Esophagus mucosa (tissue), 1 donor: ENCODE data around the gene PEX26. TPM values are rescaled to one million over a fixed set of nuclear protein-coding genes. Genes with fewer than 3 reads are reported as not detected.
"Not testable (repeated sequence)": the region's sequence is repeated elsewhere in the genome, so short reads cannot be mapped to it uniquely, and the experiment has no call there.

Experiments used
- ATAC-seq: fragments of 200-7000 bp; cut with Tn5 transposase; one replicate; pipeline ENCODE4 v1.9.1; 2020
- total RNA-seq: library from RNA; stranded (reverse); gene quantifications from one replicate; pipeline ENCODE4 v1.2.4, GENCODE V29; 2023
- donor health status: DM: yes; HTN: yes; CAD: no.

The PEX26 gene
- total RNA-seq, 1 donor from 2014 or later, result 28.8 TPM

DNA sequence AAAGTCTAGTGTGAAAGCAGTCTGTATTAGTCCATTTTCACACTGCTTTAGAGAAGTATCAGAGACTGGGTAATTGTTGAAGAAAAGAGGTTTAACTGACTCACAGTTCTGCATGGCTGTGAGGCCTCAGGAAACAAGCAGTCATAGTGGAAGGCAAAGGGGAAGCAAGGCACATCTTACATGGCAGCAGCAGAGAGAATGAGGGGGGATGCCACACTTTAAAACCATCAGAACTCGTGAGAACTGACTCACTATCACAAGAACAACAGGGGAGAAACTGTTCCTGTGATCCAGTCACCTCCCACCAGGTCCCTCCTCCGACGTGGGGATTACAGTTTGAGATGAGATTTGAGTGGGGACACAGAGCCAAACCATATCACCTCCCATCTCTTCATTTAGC lies 19.0 kb downstream of the PEX26 start:
- no peak for ATAC-seq

GRCh38 chr22:18100781-18101180 lies 23.0 kb downstream of the PEX26 start:
- no peak for ATAC-seq

- no peak for ATAC-seq
These were observed 23.7 kb downstream of the PEX26 start for GRCh38 chr22:18101536-18101935.

GRCh38 chr22:18103527-18104269 lies 25.9 kb downstream of the PEX26 start:
- no peak for ATAC-seq

DNA sequence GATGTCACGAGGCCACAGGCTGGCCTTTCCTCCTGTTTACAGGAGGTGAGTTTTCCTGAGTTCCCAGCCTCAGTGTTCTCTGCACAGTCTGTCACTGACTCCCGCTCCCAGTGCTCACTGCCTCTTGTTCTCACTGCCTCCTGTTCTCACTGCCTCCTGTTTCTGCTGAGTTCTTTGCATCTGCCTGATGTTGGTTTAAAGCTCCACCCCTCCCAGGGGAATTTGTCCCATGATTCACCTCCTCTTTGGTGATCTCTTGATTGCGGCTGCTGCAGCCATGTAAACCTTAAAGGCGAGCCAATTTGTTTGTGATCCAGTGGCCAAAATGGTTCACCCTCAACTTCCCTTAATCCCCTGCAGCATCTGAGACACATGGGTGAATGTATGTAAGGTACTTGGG lies 26.8 kb downstream of the PEX26 start:
- no peak for ATAC-seq

- ATAC-seq, result not testable (repeated sequence)
These were observed 28.2 kb downstream of the PEX26 start for GRCh38 chr22:18105981-18106380.

DNA sequence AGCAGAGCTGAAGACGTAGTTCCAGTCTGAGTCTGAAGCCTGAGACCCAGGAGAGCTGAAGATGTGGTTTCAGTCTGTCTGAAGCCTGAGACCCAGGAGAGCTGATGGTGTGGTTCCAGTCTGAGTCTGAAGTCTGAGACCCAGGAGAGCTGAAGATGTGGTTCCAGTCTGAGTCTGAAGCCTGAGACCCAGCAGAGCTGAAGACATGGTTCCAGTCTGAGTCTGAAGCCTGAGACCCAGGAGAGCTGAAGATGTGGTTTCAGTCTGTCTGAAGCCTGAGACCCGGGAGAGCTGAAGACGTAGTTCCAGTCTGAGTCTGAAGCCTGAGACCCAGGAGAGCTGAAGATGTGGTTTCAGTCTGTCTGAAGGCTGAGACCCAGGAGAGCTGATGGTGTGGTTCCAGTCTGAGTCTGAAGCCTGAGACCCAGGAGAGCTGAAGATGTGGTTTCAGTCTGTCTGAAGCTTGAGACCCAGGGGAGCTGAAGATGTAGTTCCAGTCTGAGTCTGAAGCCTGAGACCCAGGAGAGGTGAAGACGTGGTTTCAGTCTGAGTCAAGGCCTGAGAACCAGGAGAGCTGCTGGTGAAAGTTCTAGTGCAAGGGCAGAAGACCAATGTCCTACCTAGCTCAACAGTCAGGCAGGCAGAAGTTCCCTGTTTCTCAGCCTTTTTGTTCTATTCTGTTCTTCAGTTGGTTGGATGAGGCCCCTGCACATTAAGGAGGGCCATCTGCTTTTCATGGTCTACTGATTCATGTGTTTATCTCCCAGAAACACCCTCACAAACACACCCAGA lies 29.0 kb downstream of the PEX26 start:
- ATAC-seq, result not testable (repeated sequence)

GRCh38 chr22:18108187-18108586 lies 30.4 kb downstream of the PEX26 start:
- no peak for ATAC-seq

DNA sequence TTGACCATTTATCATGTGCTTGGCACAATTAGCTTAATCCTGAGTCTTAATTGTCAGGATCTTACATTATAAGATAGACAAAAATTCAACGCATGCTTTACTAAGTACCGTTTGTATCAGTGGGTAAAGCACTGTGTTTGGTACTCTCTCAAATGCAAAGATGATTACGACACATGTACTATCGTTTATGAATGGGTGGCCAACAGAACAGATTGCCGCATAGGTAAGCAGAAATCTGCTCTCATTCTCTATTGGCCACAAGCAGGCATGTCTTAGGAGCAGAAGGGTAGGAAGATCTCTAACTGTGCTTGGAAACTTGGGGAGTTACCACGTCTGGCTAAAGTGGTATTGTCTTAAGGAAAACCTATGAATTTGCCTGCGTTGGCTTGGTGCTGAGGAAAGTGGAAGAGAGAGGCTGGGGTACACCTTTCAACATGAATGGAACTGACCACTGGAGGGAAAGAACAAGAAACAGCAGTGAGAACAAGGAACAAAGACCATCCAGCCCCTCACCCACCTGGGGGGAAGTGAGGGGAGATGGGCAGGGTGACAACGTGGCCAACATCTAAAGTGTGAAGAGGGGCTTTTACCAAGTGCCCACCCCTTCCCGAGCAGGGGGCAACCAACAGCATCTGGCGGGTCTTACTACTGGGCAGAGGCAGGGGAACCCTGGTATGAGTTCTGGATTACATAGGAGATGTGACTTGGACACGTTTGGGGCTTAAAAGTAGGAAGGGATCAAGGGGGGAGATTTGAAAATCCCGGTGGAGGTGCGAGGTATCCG lies 31.8 kb downstream of the PEX26 start:
- ATAC-seq, result peak; percentile 6

- ATAC-seq, result peak; percentile 61
These were observed 32.6 kb downstream of the PEX26 start, which contains the start of gene TUBA8 for GRCh38 chr22:18110194-18110953. Gene TUBA8, plus strand, starts transcription at chr22:18110809. Its CDS starts 57 bp downstream, at chr22:18110866.

DNA sequence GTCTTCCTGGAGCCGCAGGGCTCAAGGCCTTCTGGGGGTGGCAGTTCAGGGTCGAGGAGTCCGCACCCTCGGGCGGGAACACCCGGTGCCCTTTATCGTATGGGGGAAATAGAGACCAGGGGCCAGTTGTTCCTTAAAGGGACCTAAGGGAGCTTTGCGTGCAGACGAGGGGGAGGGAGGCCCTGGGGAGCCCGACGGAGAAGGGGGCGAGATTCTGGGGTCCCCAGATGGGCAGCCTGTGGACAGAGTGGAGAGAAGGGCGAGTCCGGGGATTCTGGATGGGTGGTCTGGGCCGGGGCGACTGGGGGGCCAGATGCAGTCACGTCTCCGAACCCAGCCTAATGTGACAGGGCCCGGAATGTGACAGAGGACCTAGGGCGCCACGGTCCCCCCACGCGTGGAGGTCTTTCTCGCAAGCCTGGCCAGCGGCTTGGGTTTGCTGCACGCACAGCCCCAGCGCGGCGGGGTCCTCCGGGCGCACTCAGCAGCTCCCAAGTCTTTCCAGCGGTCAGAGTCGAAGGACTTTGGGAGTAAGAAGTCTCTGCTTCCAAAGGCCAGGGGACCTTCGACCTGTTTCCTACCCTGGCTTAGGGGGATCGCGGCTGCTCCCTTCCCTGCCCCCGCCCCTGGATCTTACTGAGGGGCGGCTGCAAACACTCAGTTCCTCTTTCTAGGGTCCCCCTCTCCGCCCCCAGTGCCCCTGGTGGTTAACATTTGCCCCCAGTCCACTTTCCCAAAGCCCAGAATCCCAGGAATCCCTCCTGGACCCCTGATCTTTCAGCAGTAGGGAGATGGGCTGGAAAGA lies 33.4 kb downstream of the PEX26 start:
- no peak for ATAC-seq

GRCh38 chr22:18111759-18112330 lies 34.1 kb downstream of the PEX26 start:
- ATAC-seq, result no peak

DNA sequence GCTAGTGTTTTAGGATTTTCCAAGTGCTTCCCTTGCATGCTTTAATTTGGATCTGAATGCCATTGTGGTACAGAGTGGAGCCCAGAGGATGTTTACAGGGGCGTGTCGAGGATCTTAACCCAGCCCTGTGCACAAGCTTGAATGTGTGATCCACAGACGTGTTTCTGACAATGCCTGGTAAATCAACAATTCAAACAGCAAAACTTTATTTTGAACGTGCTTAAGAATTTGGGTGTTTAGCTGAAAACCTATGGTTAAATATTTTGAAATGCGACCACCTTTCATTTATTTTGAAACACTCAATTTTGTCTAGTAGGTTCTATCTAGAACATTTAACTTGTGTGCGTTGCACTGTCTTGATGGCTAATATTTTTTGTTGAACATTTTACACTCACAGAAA lies 34.6 kb downstream of the PEX26 start:
- ATAC-seq, result no peak

- peak; percentile 12 for ATAC-seq
These were observed 36.0 kb downstream of the PEX26 start for GRCh38 chr22:18113680-18114394.

DNA sequence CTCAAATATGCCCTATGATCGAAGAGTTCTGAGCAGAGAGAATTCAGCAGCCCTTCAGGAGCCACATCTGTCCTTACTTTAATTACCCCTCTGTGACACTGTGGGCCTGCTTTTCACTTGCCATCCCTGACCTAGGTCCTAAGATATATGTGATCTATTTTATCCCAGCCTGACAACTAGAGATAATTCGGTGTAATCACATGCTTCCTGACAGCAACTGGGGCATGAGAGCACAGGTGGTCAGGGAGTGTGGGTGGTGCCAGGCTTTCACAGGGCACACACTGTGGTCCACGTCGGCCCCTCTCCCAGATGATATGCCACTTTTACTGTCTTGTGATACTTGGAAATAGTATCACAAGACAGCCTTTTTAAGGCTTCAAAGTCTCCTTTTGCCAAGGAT lies 36.7 kb downstream of the PEX26 start:
- ATAC-seq, result no peak

DNA sequence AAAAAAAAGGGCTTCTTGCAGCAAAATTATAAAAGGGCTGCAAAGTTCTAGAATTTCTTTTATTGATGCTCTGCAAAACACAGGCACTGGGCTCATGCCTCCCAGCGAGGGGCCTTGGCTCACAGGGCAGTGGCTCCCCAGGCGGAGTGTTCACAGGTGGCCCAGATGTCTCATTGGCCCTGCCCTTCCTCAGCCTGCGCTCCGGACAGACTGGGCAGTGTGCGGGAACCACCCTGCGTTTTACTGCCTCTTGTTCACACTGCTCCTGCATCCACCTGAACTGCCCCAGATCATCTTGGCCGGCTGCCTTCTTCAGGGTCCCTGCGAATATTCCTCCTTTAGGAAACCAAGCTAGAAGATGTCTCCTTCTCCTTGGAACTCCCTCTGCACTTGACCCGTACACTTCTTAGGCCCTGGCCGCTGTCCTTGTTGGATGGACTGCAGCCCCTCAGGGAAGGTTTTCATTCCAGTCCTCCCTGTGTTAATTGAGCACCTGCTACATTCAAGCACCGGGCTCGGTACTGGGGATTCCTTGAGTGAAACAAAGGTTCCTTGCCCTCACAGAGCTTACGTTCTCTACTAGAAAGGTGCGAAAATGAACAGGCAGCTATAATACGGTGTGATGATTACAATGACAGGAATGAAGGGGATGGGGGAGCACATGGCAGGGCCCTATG lies 37.3 kb downstream of the PEX26 start:
- ATAC-seq, result no peak

DNA sequence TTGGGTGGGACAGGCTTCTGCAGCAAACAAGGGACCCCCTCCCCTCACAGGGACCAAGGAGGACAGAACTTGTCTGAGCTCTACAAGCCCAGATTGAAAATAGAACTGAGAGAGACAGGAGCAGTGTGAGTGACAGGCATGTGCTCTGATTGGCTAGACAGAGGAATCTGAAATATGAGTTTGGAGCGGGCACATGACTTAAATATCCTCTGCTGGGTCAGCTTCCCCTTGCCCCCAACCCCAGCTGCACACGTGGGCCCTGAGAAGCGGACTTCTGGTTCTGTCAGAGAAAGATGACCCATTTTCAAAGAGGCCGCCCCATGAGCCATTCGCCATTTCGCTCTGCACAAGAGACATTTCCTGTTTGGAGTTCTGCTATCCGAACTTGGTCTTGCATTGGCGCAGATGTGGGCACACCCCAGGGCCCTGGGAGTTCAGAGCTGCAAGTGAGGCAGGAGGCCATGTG lies 38.1 kb downstream of the PEX26 start:
- no peak for ATAC-seq

DNA sequence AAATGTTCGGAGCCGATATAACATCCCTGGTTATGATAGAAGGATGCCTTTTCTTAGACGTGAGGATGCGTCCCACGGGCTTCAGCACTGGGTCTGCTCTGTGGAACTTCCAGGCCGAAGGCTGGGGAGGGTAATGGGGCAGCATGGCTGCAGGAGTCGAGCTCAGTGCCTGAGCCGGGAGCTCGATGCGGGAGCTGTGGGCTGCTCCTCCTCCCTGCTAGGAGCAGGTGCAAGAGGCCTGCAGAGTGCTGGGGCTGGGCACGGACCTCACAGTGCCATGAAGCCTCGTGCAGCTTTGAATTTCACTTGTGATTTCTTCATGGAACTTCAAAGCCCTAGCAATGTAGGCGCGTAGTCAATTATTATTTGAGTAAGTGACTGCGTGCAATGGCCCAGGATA lies 38.8 kb downstream of the PEX26 start:
- ATAC-seq, result no peak

DNA sequence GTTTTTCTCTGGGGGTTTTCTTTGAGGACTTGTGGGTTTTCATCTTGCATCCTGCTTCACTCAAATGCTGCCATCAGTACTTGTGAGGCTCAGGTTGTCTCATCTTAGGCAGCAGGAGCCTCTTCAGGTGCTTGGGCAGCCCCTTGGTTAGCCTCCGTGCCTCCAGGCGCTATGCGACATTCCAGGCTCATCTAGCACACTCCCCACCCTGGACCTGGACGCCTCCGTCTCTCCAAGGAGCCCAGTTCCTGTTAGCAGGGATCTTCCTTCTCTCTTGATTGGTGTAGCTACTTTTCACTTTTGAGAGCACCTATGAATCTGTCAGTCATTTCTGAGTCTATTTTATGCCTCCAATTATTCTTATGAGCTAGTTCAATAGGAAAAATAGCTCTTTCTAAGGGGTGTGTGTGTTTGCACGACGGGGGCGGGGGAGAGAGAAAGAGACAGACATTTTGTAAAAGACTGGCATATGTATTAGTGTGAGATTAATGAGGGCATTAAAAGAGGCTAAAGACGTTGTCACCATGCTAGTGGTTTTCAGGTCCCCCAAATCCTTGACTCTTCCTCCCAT lies 40.6 kb downstream of the PEX26 start:
- ATAC-seq, result no peak
